ENCODE data around the gene BANP. TPM values are rescaled to one million over a fixed set of nuclear protein-coding genes. Genes with fewer than 3 reads are reported as not detected.
"Not testable (repeated sequence)": the region's sequence is repeated elsewhere in the genome, so short reads cannot be mapped to it uniquely, and the experiment has no call there.

BANP gene
- total RNA-seq, 1 donor from 2014 or later: 39.1 TPM

- H3K9me3 Mint-ChIP-seq: no peaks in the 10 kb centered on the region
- DNase-seq (ENCODE audit: low read depth, low spot score): no peak
- no peak for TF ChIP-seq CTCF (conservative IDR thresholded peaks at IDR 0.05)
- peaks cover 4% of the 10 kb centered on the region for H3K4me1 Mint-ChIP-seq
- H3K27me3 Mint-ChIP-seq (ENCODE audit: low read depth): peaks cover 5% of the 10 kb centered on the region
- H3K36me3 Mint-ChIP-seq (ENCODE audit: low read depth): no peaks in the 10 kb centered on the region
- no peak overlapping the region for H3K4me3 Mint-ChIP-seq
- no peak overlapping the region for H3K27ac Mint-ChIP-seq (ENCODE audit: unreplicated experiment)
These were observed 24.7 kb upstream of the BANP start for GRCh38 chr16:87926246-87927194.

- no peak for DNase-seq (ENCODE audit: low read depth, low spot score)
- Mint-ChIP-seq H3K4me3 (no peak overlapping the region), H3K9me3 (no peaks in the 10 kb centered on the region), H3K27ac (ENCODE audit: unreplicated experiment) (no peak overlapping the region), H3K4me1 (peaks cover 4% of the 10 kb centered on the region), H3K27me3 (ENCODE audit: low read depth) (peaks cover 5% of the 10 kb centered on the region), H3K36me3 (ENCODE audit: low read depth) (no peaks in the 10 kb centered on the region)
- TF ChIP-seq CTCF (conservative IDR thresholded peaks at IDR 0.05): no peak
These were observed 24.1 kb upstream of the BANP start for GRCh38 chr16:87927195-87927562.

GRCh38 chr16:87929986-87930385, 21.2 kb upstream of the BANP start:
- Mint-ChIP-seq H3K27me3 (ENCODE audit: low read depth) (peaks cover 5% of the 10 kb centered on the region), H3K9me3 (no peaks in the 10 kb centered on the region), H3K36me3 (ENCODE audit: low read depth) (no peaks in the 10 kb centered on the region), H3K4me3 (no peak overlapping the region), H3K27ac (ENCODE audit: unreplicated experiment) (no peak overlapping the region), H3K4me1 (peaks cover 4% of the 10 kb centered on the region)
- no peak for TF ChIP-seq CTCF (conservative IDR thresholded peaks at IDR 0.05)
- DNase-seq (ENCODE audit: low read depth, low spot score): no peak

GRCh38 chr16:87930456-87930855, 20.8 kb upstream of the BANP start:
- DNase-seq (ENCODE audit: low read depth, low spot score): no peak
- Mint-ChIP-seq H3K9me3 (no peaks in the 10 kb centered on the region), H3K27me3 (ENCODE audit: low read depth) (peaks cover 5% of the 10 kb centered on the region), H3K27ac (ENCODE audit: unreplicated experiment) (no peak overlapping the region), H3K4me3 (no peak overlapping the region), H3K4me1 (peaks cover 4% of the 10 kb centered on the region), H3K36me3 (ENCODE audit: low read depth) (no peaks in the 10 kb centered on the region)
- TF ChIP-seq CTCF (conservative IDR thresholded peaks at IDR 0.05): peak; percentile 52

GRCh38 chr16:87931504-87931903, 19.7 kb upstream of the BANP start:
- H3K4me1 Mint-ChIP-seq: no peaks in the 10 kb centered on the region
- DNase-seq (ENCODE audit: low read depth, low spot score): no peak
- TF ChIP-seq CTCF (conservative IDR thresholded peaks at IDR 0.05): no peak
- H3K27me3 Mint-ChIP-seq (ENCODE audit: low read depth): peaks cover 1% of the 10 kb centered on the region
- no peaks in the 10 kb centered on the region for H3K9me3 Mint-ChIP-seq
- H3K4me3 Mint-ChIP-seq: no peak overlapping the region
- no peaks in the 10 kb centered on the region for H3K36me3 Mint-ChIP-seq (ENCODE audit: low read depth)
- peak overlapping the region; percentile 35 for H3K27ac Mint-ChIP-seq (ENCODE audit: unreplicated experiment)

GRCh38 chr16:87932475-87933139, 18.6 kb upstream of the BANP start:
- not testable (repeated sequence) for H3K36me3 Mint-ChIP-seq (ENCODE audit: low read depth); H3K4me1 Mint-ChIP-seq; DNase-seq (ENCODE audit: low read depth, low spot score); H3K27me3 Mint-ChIP-seq (ENCODE audit: low read depth); H3K9me3 Mint-ChIP-seq; H3K27ac Mint-ChIP-seq (ENCODE audit: unreplicated experiment); H3K4me3 Mint-ChIP-seq
